H7 (cell line): Measurements from ENCODE around the gene NIPSNAP2. TPM values are rescaled to one million over a fixed set of nuclear protein-coding genes. Genes with fewer than 3 reads are reported as not detected.
"Not testable (repeated sequence)": the region's sequence is repeated elsewhere in the genome, so short reads cannot be mapped to it uniquely, and the experiment has no call there.

Experiments
- DNase-seq: peaks from one replicate; pipeline ENCODE4 v3.0.0; 2012
- H3K27me3 ChIP-seq: 2 replicates; pipeline ENCODE4 v1.6.0; 2011; ENCODE audit warnings: mild to moderate bottlenecking, low read length; ENCODE audit not compliant: control insufficient read depth, insufficient read depth
- H3K36me3 ChIP-seq: replicated peaks from 2 replicates; pipeline ENCODE4 v1.5.1; 2011; ENCODE audit warnings: low read length; ENCODE audit not compliant: control insufficient read depth, insufficient read depth
- H3K4me3 ChIP-seq: 2 replicates; pipeline ENCODE4 v1.5.1; 2011; ENCODE audit warnings: low read depth, mild to moderate bottlenecking, control low read depth, low read length, moderate library complexity; ENCODE audit not compliant: insufficient read depth
- total RNA-seq: library from RNA; depleted of rRNA; stranded (reverse); fragments of >200 nt; shearing (Covaris generic); gene quantifications from 2 replicates; pipeline ENCODE4 v1.2.3, GENCODE V29; 2014

The NIPSNAP2 gene
- total RNA-seq, 1 experiment from 2014 or later = 56.5 TPM

GRCh38 chr7:56009695-56010094 is 45.3 kb downstream of the NIPSNAP2 start:
- no peak for DNase-seq
- Histone ChIP-seq H3K4me3 (no peak overlapping the region), H3K36me3 (peaks cover 8% of the 10 kb centered on the region), H3K27me3 (no peaks in the 10 kb centered on the region)

- H3K36me3 ChIP-seq = peaks cover 15% of the 10 kb centered on the region
- H3K27me3 ChIP-seq, H3K4me3 ChIP-seq, DNase-seq: not testable (repeated sequence)
Measured at GRCh38 chr7:56017015-56017414, 52.6 kb downstream of the NIPSNAP2 start.

- H3K27me3 ChIP-seq = no peaks in the 10 kb centered on the region
- no peak overlapping the region for H3K4me3 ChIP-seq
- no peak for DNase-seq
- H3K36me3 ChIP-seq = peaks cover 8% of the 10 kb centered on the region
Measured at GRCh38 chr7:56019501-56019900, 55.1 kb downstream of the NIPSNAP2 start.

GRCh38 chr7:56023500-56023899 is 59.1 kb downstream of the NIPSNAP2 start:
- Histone ChIP-seq H3K36me3 (peaks cover 12% of the 10 kb centered on the region), H3K4me3 (no peak overlapping the region), H3K27me3 (no peaks in the 10 kb centered on the region)
- DNase-seq = no peak

GRCh38 chr7:56026538-56026937 is 62.2 kb downstream of the NIPSNAP2 start:
- Histone ChIP-seq H3K27me3 (no peaks in the 10 kb centered on the region), H3K36me3 (peaks cover 12% of the 10 kb centered on the region), H3K4me3 (no peak overlapping the region)
- DNase-seq = no peak

- no peak for DNase-seq
- H3K4me3 ChIP-seq = no peak overlapping the region
- no peaks in the 10 kb centered on the region for H3K27me3 ChIP-seq
- H3K36me3 ChIP-seq = peaks cover 12% of the 10 kb centered on the region
Measured at GRCh38 chr7:56028942-56029630, 64.7 kb downstream of the NIPSNAP2 start.

GRCh38 chr7:56030340-56030739 is 66.0 kb downstream of the NIPSNAP2 start:
- Histone ChIP-seq H3K4me3 (no peak overlapping the region), H3K36me3 (peaks cover 12% of the 10 kb centered on the region), H3K27me3 (no peaks in the 10 kb centered on the region)
- DNase-seq = no peak

GRCh38 chr7:56031556-56031955 is 67.2 kb downstream of the NIPSNAP2 start:
- peaks cover 11% of the 10 kb centered on the region for H3K36me3 ChIP-seq
- DNase-seq, H3K27me3 ChIP-seq, H3K4me3 ChIP-seq: not testable (repeated sequence)

- H3K36me3 ChIP-seq = peaks cover 10% of the 10 kb centered on the region
- not testable (repeated sequence) for H3K4me3 ChIP-seq, H3K27me3 ChIP-seq, DNase-seq
Measured at GRCh38 chr7:56032578-56032977, 68.2 kb downstream of the NIPSNAP2 start.

- H3K4me3 ChIP-seq = peak overlapping the region; percentile 76
- H3K27me3 ChIP-seq = no peaks in the 10 kb centered on the region
- peak; percentile 97 for DNase-seq
- peaks cover 4% of the 10 kb centered on the region for H3K36me3 ChIP-seq
Measured at GRCh38 chr7:56033671-56034432, 69.5 kb downstream of the NIPSNAP2 start.

GRCh38 chr7:56040730-56041129 is 76.3 kb downstream of the NIPSNAP2 start:
- Histone ChIP-seq H3K27me3 (no peaks in the 10 kb centered on the region), H3K4me3 (no peak overlapping the region), H3K36me3 (no peaks in the 10 kb centered on the region; the same call in none of the 2 replicates)
- DNase-seq = no peak

- not testable (repeated sequence) for H3K36me3 ChIP-seq, H3K4me3 ChIP-seq, DNase-seq, H3K27me3 ChIP-seq
Measured at GRCh38 chr7:56045758-56046157, 81.4 kb downstream of the NIPSNAP2 start.

GRCh38 chr7:56046721-56047445 is 82.5 kb downstream of the NIPSNAP2 start:
- no peaks in the 10 kb centered on the region for H3K27me3 ChIP-seq
- DNase-seq = no peak

GRCh38 chr7:56047446-56048116 is 83.2 kb downstream of the NIPSNAP2 start:
- H3K36me3 ChIP-seq = not testable (repeated sequence)

More at GRCh38 chr7:56046721-56047445, 82.5 kb downstream of the NIPSNAP2 start:
- Histone ChIP-seq H3K4me3 (no peak overlapping the region), H3K36me3 (no peaks in the 10 kb centered on the region; the same call in 1 of the 2 replicates)

More at GRCh38 chr7:56047446-56048116, 83.2 kb downstream of the NIPSNAP2 start:
- H3K27me3 ChIP-seq, DNase-seq, H3K4me3 ChIP-seq: not testable (repeated sequence)
